Measurements from ENCODE around the gene UBR4.

DNA sequence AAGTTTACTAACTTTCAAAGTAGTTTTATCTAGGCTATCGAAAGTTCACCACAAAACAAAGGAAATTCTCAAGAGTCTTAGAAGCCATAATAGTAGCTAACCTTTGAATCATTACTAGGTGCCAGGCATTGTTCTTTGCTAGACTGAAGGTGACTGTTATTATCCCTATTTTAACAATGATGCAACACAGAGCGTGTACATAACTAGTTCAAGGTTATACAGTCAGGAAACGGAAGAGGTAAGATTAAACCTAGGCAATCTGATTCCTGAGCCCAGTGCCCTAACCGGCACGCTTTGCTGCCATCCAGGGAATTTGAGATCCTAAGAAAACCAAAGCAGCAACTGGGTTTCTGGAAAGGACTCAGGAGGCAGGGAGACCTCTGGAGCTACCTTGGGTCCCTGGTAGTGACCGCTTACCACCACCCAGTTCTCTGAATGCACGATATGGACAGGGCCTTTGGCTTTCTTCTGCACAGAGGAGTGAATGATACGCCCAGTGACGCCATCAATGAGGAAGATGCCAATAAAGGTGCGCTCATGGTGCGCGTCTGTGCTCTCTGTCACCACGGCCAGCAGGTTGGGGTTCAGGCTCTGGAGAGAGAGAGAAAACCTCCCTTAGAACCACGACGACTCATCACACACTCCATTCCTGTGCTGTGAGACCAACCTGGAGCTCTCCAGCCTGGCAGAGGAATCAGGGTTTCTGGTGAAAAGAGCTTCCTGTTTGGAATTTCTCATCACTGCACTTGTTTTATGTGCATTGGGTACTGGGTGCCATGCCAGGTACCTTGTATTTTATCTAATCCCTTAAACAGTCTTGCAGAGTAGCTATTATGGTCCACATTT is 13.1 kb upstream of the UBR4 start:
- TF ChIP-seq ATF7 (IDR thresholded peaks at IDR 0.05; ENCODE audit: low read depth) (no peak), ESRRA (IDR thresholded peaks at IDR 0.05; ENCODE audit: low read length) (no peak), RELA (IDR thresholded peaks at IDR 0.05; ENCODE audit: borderline replicate concordance, partially characterized antibody) (no peak), CHD1 (IDR thresholded peaks at IDR 0.05; ENCODE audit: low read depth, low read length) (no peak), NFYB (IDR thresholded peaks at IDR 0.05; ENCODE audit: insufficient read depth, low read depth, low read length) (no peak), SP1 (IDR thresholded peaks at IDR 0.05; ENCODE audit: low read depth, low read length) (no peak), SIN3A (IDR thresholded peaks at IDR 0.05; ENCODE audit: low read depth, low read length) (no peak)
- TF ChIP-seq, protein P1, sequence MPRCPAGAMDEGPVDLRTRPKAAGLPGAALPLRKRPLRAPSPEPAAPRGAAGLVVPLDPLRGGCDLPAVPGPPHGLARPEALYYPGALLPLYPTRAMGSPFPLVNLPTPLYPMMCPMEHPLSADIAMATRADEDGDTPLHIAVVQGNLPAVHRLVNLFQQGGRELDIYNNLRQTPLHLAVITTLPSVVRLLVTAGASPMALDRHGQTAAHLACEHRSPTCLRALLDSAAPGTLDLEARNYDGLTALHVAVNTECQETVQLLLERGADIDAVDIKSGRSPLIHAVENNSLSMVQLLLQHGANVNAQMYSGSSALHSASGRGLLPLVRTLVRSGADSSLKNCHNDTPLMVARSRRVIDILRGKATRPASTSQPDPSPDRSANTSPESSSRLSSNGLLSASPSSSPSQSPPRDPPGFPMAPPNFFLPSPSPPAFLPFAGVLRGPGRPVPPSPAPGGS (IDR thresholded peaks at IDR 0.05; ENCODE audit: borderline replicate concordance, insufficient read depth, low read depth, low read length, poor library complexity, severe bottlenecking): no peak
- TF ChIP-seq, protein P2, sequence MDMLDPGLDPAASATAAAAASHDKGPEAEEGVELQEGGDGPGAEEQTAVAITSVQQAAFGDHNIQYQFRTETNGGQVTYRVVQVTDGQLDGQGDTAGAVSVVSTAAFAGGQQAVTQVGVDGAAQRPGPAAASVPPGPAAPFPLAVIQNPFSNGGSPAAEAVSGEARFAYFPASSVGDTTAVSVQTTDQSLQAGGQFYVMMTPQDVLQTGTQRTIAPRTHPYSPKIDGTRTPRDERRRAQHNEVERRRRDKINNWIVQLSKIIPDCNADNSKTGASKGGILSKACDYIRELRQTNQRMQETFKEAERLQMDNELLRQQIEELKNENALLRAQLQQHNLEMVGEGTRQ (IDR thresholded peaks at IDR 0.05; ENCODE audit: borderline replicate concordance, low read depth, low read length): no peak
- TF ChIP-seq, protein P3, sequence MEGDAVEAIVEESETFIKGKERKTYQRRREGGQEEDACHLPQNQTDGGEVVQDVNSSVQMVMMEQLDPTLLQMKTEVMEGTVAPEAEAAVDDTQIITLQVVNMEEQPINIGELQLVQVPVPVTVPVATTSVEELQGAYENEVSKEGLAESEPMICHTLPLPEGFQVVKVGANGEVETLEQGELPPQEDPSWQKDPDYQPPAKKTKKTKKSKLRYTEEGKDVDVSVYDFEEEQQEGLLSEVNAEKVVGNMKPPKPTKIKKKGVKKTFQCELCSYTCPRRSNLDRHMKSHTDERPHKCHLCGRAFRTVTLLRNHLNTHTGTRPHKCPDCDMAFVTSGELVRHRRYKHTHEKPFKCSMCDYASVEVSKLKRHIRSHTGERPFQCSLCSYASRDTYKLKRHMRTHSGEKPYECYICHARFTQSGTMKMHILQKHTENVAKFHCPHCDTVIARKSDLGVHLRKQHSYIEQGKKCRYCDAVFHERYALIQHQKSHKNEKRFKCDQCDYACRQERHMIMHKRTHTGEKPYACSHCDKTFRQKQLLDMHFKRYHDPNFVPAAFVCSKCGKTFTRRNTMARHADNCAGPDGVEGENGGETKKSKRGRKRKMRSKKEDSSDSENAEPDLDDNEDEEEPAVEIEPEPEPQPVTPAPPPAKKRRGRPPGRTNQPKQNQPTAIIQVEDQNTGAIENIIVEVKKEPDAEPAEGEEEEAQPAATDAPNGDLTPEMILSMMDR (IDR thresholded peaks at IDR 0.05 in 2 of 3, conservative IDR thresholded peaks at IDR 0.05 in 1 of 3; ENCODE audit: control insufficient read depth in 2 of 3, extremely low read depth in 1 of 3, insufficient read depth in 1 of 3, low read depth in 3 of 3, low read length in 3 of 3): no peak
- TF ChIP-seq, protein P4, sequence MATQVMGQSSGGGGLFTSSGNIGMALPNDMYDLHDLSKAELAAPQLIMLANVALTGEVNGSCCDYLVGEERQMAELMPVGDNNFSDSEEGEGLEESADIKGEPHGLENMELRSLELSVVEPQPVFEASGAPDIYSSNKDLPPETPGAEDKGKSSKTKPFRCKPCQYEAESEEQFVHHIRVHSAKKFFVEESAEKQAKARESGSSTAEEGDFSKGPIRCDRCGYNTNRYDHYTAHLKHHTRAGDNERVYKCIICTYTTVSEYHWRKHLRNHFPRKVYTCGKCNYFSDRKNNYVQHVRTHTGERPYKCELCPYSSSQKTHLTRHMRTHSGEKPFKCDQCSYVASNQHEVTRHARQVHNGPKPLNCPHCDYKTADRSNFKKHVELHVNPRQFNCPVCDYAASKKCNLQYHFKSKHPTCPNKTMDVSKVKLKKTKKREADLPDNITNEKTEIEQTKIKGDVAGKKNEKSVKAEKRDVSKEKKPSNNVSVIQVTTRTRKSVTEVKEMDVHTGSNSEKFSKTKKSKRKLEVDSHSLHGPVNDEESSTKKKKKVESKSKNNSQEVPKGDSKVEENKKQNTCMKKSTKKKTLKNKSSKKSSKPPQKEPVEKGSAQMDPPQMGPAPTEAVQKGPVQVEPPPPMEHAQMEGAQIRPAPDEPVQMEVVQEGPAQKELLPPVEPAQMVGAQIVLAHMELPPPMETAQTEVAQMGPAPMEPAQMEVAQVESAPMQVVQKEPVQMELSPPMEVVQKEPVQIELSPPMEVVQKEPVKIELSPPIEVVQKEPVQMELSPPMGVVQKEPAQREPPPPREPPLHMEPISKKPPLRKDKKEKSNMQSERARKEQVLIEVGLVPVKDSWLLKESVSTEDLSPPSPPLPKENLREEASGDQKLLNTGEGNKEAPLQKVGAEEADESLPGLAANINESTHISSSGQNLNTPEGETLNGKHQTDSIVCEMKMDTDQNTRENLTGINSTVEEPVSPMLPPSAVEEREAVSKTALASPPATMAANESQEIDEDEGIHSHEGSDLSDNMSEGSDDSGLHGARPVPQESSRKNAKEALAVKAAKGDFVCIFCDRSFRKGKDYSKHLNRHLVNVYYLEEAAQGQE (IDR thresholded peaks at IDR 0.05; ENCODE audit: low read depth, low read length): no peak
- TF ChIP-seq, protein P5, sequence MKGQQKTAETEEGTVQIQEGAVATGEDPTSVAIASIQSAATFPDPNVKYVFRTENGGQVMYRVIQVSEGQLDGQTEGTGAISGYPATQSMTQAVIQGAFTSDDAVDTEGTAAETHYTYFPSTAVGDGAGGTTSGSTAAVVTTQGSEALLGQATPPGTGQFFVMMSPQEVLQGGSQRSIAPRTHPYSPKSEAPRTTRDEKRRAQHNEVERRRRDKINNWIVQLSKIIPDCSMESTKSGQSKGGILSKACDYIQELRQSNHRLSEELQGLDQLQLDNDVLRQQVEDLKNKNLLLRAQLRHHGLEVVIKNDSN (IDR thresholded peaks at IDR 0.05; ENCODE audit: borderline replicate concordance, extremely low read length, insufficient read depth, low read depth, low read length): no peak

Measured in GM12878 (cell line).